Cortex of kidney (tissue), 1 donor: ENCODE data around the gene SLCO1C1.
"Not testable (repeated sequence)": the region's sequence is repeated elsewhere in the genome, so short reads cannot be mapped to it uniquely, and the experiment has no call there.

Experiments
- DNase-seq: peaks from one replicate; lab custom pipeline; 2025; lab: John Stamatoyannopoulos, UW

The SLCO1C1 gene

GRCh38 chr12:20695232-20695631 is at the start of gene SLCO1C1:
Gene SLCO1C1 (plus strand): TSS chr12:20695332. CDS start chr12:20699577, 4,245 bp downstream.
- no peak for DNase-seq

GRCh38 chr12:20646239-20646827 is 48.8 kb upstream of the SLCO1C1 start:
- no peak for DNase-seq

- no peak for DNase-seq
Observed at GRCh38 chr12:20653871-20654270, 41.3 kb upstream of the SLCO1C1 start.

- DNase-seq = no peak
Observed at GRCh38 chr12:20656600-20656999, 38.5 kb upstream of the SLCO1C1 start.

DNA sequence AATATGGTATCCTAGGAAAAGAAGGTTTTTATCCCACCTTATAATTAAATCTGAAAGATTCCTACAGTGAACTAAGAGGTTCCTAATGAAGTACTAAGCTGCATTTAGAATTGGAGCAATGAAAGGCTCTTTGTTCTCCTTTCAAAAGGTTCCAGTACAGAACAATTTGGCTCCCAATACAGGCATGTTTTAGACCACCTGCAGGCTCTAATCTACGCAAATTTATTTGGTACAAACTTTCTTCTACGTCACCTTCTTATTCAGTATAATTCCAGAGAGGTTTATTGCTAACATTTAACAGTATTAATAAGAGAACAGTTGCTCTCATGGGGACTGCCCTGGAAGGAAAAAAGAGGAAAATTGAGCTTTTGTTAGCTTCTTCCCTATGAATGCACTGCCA is 37.6 kb upstream of the SLCO1C1 start:
- DNase-seq = no peak

DNA sequence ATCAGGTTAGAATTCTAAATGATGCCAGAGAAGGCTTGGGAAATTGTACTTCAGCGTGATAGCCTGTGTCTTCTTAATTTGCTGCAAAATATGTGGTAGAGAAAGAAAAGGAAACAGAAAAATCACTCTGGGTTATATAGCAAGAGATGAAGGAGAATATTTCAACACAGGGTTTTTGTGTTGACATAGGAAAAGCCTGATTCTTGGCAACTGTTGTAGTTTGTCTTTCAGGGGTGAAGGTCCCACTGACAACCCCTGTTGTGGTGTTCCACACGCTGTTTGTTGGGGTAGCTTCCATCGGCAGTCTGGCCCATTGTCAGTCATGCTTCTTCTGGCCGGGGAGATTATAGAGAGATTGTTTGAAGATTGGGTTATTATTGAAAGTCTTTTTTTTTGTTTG is 13.8 kb upstream of the SLCO1C1 start:
- no peak for DNase-seq

- no peak for DNase-seq
Observed at GRCh38 chr12:20696181-20696905, 1.2 kb downstream of the SLCO1C1 start.

GRCh38 chr12:20701106-20701505 is 6.0 kb downstream of the SLCO1C1 start:
- no peak for DNase-seq

DNA sequence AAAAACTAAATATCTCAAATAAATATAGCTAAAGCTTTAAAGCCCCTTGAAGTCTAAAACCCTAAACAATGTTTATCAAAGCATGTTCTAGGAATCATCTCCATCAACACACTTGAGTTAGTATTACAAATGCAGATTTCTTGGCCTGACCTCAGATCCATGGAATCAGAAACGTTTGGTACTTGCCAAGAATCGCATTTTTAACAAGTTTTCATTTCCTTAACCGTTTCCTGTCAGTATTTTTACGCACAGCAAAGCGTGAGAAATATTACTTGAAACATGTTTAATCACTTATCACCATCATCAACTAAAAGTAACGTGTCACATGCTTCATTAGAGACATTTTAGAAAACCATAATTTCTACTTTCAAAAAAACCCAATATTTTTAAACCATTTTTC is 9.7 kb downstream of the SLCO1C1 start:
- DNase-seq = no peak

- no peak for DNase-seq
Observed at GRCh38 chr12:20711846-20712245, 16.7 kb downstream of the SLCO1C1 start.

- DNase-seq = no peak
Observed at GRCh38 chr12:20716037-20716436, 20.9 kb downstream of the SLCO1C1 start.

GRCh38 chr12:20716985-20717384 is 21.9 kb downstream of the SLCO1C1 start:
- no peak for DNase-seq

DNA sequence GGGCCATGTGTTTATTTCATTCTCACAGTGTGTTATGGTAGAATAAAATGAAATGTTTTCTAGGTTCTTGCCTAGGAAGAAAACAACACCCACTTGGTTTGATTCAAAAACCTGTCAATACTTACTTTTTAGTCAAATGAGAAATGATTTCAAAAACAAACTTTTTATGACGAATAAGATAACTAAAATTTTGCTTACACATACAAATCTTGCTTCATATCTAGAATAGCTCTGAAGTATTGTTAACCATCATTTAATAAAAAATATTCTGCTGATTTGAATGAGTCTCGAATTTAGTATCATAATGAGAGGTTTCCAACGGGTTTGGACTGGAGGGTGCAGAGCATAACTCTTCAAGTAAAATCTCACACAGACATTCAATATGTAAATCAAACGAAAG is 23.2 kb downstream of the SLCO1C1 start:
- DNase-seq = no peak

DNA sequence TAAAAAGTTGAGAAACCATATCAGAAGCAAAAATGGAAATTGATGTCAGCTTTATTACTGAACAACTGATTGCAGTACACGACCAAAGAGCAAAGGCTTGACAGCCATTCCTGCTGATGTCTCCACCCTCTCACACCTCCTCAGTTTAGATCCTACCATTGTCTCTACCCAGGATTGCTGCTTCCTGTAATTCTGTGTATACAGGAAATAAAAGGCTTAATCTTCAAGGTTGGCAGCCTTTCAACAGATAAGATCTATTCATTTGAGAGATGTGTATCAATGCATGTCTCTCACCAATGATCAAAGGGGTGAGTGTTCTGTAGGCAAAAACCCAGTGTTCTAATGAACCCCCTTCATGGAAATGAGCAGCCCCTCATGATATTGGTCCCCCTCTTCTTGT is 27.0 kb downstream of the SLCO1C1 start:
- DNase-seq = no peak

DNA sequence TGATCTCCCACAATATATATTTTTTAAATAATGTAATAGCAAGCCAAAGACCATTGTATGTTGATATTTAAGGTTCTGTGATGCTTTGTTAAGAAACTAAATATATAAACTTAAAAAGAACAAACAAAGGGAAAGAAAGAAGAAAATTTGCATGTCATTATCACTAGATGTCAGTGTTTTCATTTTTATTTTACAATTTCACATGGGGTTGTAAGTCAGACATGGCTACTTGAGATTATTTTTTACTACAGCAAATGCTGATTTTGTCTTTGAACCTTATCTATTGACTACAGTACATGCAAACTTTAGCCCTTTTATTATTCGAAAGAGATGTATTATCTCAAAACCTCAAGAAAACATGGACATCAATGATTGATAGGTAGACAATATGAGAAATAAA is 36.1 kb downstream of the SLCO1C1 start:
- no peak for DNase-seq

DNA sequence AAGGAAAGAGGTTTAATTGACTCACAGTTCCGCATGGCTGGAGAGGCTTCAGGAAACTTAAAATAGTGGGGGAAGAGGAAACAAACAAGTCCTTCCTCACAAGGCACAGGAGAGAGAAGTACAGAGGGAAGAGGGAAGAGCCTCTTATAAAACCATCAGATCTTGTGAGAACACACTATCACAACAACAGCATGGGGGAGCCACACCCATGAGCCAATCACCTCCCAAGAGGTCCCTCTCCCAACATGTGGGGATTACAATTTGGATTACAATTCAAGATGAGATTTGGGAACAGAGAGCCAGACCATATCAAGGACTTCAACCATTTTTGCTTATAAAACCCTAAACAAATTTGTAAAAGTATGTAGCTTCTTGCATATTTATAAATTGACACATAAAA is 45.8 kb downstream of the SLCO1C1 start:
- DNase-seq = no peak

DNA sequence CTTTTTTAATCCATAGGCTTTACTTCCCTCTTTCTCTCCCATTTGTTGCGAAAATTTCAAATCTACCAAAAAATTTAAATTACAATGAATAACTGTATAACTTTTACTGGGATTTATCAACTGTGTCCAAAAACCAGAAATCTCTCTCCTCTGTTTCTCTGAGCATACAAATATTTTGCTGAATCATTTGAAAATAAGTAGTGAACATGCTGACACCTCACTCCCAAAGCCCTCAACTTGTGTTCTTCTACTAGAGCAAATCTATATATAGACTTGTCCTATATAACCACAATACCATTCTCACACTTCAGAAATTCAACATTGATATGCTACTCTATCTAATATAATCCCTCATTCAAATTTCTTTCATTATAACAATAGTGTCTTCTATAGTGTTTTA is 53.1 kb downstream of the SLCO1C1 start:
- no peak for DNase-seq

- no peak for DNase-seq
Observed at GRCh38 chr12:20751046-20751445, 55.9 kb downstream of the SLCO1C1 start.

GRCh38 chr12:20777420-20777819 is 82.3 kb downstream of the SLCO1C1 start:
- no peak for DNase-seq

DNA sequence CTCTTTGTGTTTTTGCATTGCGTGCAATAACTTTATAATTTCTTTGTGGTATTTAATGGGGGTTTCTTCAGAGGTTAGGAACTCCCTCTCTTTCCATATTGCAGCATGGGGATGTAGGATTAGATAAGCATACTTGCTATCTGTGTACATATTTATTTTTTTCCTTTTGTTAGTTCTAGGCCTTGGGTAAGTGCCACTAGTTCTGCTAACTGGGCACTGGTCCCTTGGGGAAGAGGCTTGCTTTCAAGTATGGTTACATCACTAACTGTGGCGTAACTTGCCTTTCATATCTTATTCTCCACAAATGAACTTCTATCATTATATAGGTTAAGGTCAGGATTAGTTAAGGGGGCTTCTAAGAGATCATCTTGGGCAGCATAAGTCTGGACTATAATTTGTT is 83.8 kb downstream of the SLCO1C1 start:
- no peak for DNase-seq

GRCh38 chr12:20779971-20780370 is 84.8 kb downstream of the SLCO1C1 start:
- DNase-seq = not testable (repeated sequence)

DNA sequence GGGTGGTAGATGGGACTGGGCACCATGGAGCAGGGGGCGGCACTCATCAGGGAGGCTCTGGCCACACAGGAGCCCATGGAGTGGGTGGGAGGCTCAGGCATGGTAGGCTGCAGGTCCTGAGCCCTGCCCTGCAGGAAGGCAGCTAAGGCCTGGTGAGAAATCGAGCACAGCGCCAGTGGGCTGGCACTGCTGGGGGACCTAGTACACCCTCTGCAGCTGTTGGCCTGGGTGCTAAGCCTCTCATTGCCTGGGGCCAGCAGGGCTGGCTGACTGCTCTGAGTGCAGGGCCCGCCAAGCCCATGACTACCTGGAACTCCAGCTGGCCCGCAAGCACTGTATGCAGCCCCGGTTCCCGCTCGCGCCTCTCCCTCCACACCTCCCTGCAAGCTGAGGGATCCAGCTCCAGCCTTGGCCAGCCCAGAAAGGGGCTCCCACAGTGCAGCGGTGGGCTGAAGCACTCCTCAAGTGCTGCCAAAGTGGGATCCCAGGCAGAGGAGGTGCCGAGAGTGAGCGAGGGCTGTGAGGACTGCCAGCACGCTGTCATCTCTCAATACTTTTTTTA is 88.7 kb downstream of the SLCO1C1 start:
- not testable (repeated sequence) for DNase-seq

DNA sequence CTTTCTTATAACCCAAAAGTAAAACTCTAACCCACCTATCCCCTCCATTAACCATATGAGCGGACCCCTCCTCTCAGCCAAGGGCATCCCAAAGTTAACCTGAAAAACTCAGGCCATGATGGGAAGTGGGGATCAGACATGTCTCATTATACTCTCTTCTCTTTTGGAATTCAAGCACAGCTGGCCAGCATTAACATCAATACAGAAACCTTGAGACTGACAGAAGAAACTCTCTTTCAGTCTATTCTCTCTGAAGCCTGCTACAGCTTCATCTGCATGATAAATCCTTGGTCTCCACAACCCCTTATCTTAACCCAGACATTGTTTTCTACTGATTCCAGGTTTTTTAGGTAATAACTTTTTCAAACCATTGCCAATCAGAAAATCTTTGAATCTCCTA is 97.8 kb downstream of the SLCO1C1 start:
- no peak for DNase-seq

- DNase-seq = no peak
Observed at GRCh38 chr12:20798554-20798953, 103.4 kb downstream of the SLCO1C1 start.
